GM12878 (cell line): Measurements from ENCODE around the gene ARL3. TPM values are rescaled to one million over a fixed set of nuclear protein-coding genes. Genes with fewer than 3 reads are reported as not detected.

Experiments
- E2F4 ChIP-seq: IDR thresholded peaks from 2 replicates; pipeline ENCODE4 v1.6.1; 2012; ENCODE audit warnings: low read depth, low read length, improper control_type of control experiment
- IKZF2 ChIP-seq, 2 experiments: fragments of 450-650 bp; IDR thresholded peaks; 2 replicates each; pipeline ENCODE4 v1.6.1; 2017; ENCODE audit warnings: mild to moderate bottlenecking in 2 of 2, moderate library complexity in 2 of 2
- PML ChIP-seq: IDR thresholded peaks from 2 replicates; pipeline ENCODE4 v1.6.1; 2012; ENCODE audit warnings: low read length, inconsistent platforms
- REST ChIP-seq: IDR thresholded peaks from 2 replicates; pipeline ENCODE4 v1.6.1; 2012; ENCODE audit warnings: mild to moderate bottlenecking, low read depth, low read length
- RFX5 ChIP-seq: IDR thresholded peaks from 2 replicates; pipeline ENCODE4 v1.6.1; 2011; ENCODE audit warnings: low read depth, low read length, improper control_type of control experiment
- SPI1 ChIP-seq: IDR thresholded peaks from 2 replicates; pipeline ENCODE4 v1.6.1; 2011; ENCODE audit warnings: low read depth, mild to moderate bottlenecking, low read length, moderate library complexity, borderline replicate concordance; ENCODE audit not compliant: insufficient read depth
- TARDBP ChIP-seq: IDR thresholded peaks from 2 replicates; pipeline ENCODE4 v1.6.1; 2016; ENCODE audit warnings: borderline replicate concordance
- ZBED1 ChIP-seq: IDR thresholded peaks from 2 replicates; pipeline ENCODE4 v1.6.1; 2016; ENCODE audit warnings: borderline replicate concordance
- polyA plus RNA-seq, 11 experiments: library from polyadenylated mRNA; depleted of rRNA in 4 of 11; unstranded in 6 of 11; stranded (reverse) in 5 of 11; fragments of >200 nt; fragmentation: Nextera tagmentation in 4 of 11; fragmentation: Illumina TruSeq in 1 of 11; extraction: Ambion mirVana in 4 of 11; extraction: Trizol in 1 of 11; gene quantifications; 1 replicate in 1 of 11; 2 replicates in 10 of 11; pipeline versions ENCODE4 v1.2.1 to v1.2.3, GENCODE V29; 2011 to 2016; ENCODE audit warnings: inconsistent platforms in 2 of 11, missing spikeins in 2 of 11, low read depth in 1 of 11
- total RNA-seq, 4 experiments: library from RNA; depleted of rRNA in 3 of 4; stranded (reverse); fragments of >200 nt in 3 of 4; fragmentation: Illumina TruSeq in 1 of 4; extraction: Trizol in 1 of 4; gene quantifications; 2 replicates each; pipeline versions ENCODE4 v1.2.1 to v1.2.3, GENCODE V29; 2013 to 2021
- TF ChIP-seq, protein P1 (sequence below): fragments of 450-650 bp; IDR thresholded peaks from 2 replicates; pipeline ENCODE4 v1.6.1; 2014; ENCODE audit warnings: mild to moderate bottlenecking

The ARL3 gene
- total and polyA plus RNA-seq, 10 of the 15 experiments (the other 5 are each of a cell fraction or from before 2014, with no cell fraction given), result 4.9 to 26.1 (median 11.0) TPM

DNA sequence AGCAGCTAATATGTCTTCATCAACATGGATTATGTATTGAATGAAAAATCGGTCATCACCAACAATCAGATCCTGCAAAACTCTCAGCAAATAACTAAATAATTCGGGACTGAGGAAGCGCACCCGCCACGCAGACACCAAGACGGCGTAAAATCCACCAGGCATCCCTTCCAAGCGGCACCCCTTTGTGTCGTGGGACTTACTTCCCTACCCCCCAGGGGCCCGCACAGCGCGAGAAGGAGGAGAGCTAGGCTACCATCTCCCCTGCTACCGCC lies 721 bp downstream of the ARL3 start (continued):
- no peak for TF ChIP-seq REST
- TF ChIP-seq PML, result peak; percentile 82; the same call in 1 of the 2 replicates
- TF ChIP-seq, protein P1, sequence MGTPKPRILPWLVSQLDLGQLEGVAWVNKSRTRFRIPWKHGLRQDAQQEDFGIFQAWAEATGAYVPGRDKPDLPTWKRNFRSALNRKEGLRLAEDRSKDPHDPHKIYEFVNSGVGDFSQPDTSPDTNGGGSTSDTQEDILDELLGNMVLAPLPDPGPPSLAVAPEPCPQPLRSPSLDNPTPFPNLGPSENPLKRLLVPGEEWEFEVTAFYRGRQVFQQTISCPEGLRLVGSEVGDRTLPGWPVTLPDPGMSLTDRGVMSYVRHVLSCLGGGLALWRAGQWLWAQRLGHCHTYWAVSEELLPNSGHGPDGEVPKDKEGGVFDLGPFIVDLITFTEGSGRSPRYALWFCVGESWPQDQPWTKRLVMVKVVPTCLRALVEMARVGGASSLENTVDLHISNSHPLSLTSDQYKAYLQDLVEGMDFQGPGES, result no peak
- TF ChIP-seq TARDBP, result no peak
- 0 out of 4 replicates have a peak, but pooled peaks of 1 of the 2 experiments have one; percentile 54 for TF ChIP-seq IKZF2 (IDR thresholded peaks at IDR 0.05)
- no peak for TF ChIP-seq ZBED1
- TF ChIP-seq SPI1, result no peak
- TF ChIP-seq E2F4, result no peak
- no peak for TF ChIP-seq RFX5
